Peyer's patch (tissue), 4 donors: Measurements from ENCODE around the gene SLC25A6.

ENCODE experiments used
- POLR2A ChIP-seq, 2 donors: fragments of 450-650 bp; IDR thresholded peaks; one replicate each; pipeline ENCODE4 v1.5.1; 2017; ENCODE audit warnings: antibody characterized with exemption in 2 of 2, mild to moderate bottlenecking in 2 of 2, moderate library complexity in 2 of 2
- TF ChIP-seq, protein P1 (sequence below), 6 experiments: fragments of 450-650 bp in 4 of 6; fragments of 200-600 bp in 2 of 6; sonication (generic) in 1 of 6; IDR thresholded peaks; one replicate each; pipeline ENCODE4 v1.5.1; 2017 to 2019; ENCODE audit warnings: antibody characterized with exemption in 6 of 6, mild to moderate bottlenecking in 3 of 6, moderate library complexity in 1 of 6

DNA sequence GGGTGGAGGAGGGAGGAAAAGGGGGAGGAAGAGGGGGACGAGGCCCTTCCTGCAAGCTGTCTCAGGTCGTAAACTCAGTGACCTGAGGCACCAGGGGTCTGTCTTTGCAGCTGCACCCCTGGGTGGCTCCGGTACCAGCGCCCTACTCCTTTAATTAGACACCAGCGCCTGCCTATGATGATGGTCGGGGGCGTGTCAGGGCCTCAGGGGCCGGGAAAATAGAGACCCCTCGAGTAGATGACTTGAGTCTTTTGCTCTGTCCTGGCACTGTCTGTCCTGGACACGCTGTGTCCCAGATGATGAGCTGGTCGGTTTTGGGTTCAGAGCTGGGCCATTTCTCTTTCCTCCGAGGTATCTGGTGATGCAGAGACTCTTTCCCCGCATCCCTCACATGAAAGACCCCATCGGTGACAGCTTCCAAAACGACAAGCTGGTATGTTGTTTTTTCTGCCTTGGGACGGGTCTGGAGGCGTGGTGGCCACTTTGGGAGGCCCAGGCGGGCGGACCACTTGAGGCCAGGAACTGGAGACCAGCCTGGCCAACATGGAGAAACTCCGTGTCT, 11.2 kb downstream of the SLC25A6 start:
- TF ChIP-seq, protein P1, sequence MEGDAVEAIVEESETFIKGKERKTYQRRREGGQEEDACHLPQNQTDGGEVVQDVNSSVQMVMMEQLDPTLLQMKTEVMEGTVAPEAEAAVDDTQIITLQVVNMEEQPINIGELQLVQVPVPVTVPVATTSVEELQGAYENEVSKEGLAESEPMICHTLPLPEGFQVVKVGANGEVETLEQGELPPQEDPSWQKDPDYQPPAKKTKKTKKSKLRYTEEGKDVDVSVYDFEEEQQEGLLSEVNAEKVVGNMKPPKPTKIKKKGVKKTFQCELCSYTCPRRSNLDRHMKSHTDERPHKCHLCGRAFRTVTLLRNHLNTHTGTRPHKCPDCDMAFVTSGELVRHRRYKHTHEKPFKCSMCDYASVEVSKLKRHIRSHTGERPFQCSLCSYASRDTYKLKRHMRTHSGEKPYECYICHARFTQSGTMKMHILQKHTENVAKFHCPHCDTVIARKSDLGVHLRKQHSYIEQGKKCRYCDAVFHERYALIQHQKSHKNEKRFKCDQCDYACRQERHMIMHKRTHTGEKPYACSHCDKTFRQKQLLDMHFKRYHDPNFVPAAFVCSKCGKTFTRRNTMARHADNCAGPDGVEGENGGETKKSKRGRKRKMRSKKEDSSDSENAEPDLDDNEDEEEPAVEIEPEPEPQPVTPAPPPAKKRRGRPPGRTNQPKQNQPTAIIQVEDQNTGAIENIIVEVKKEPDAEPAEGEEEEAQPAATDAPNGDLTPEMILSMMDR (IDR thresholded peaks at IDR 0.05): no peak
- TF ChIP-seq POLR2A (IDR thresholded peaks at IDR 0.05): no peak
